Esophagus squamous epithelium (tissue), 4 donors: ENCODE data around the gene METTL18.

ENCODE experiments used
- CTCF ChIP-seq, 6 experiments: fragments of 450-650 bp in 4 of 6; fragments of 200-600 bp in 2 of 6; sonication (generic) in 2 of 6; IDR thresholded peaks; one replicate each; pipeline ENCODE4 v1.5.1; 2016 to 2019; ENCODE audit warnings: antibody characterized with exemption in 6 of 6, mild to moderate bottlenecking in 4 of 6, moderate library complexity in 4 of 6
- POLR2A ChIP-seq, 4 donors: fragments of 450-650 bp; IDR thresholded peaks; one replicate each; pipeline ENCODE4 v1.6.1; 2017; ENCODE audit warnings: antibody characterized with exemption in 4 of 4, mild to moderate bottlenecking in 4 of 4, moderate library complexity in 3 of 4

DNA sequence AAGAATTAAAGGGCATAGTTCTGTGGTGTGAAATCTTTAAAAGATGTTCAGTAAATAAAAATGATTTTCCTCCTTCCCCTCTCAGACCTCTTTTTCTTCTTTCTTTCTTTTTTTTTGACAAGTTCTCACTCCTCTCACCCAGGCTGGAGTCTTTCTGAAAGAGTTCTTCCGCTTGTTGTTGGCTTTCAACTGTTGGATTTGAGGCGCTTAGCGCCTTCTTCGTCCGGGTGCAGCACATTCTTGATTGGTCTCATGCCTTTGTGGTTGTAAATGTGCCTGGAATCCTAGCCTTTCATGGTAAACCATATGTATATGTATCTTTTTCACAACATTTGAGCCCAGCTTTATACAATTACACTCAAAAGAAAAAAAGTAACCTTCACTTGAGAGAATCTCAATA lies 980 bp upstream of the METTL18 start:
- TF ChIP-seq POLR2A (IDR thresholded peaks at IDR 0.05) (no peak), CTCF (IDR thresholded peaks at IDR 0.05) (no peak)
